SKM-1 (cell line): Measurements from ENCODE around the gene DCUN1D3.

Source experiments
- DNase-seq: peaks from one replicate; lab custom pipeline; 2025; ENCODE audit not compliant: unreplicated experiment; lab: John Stamatoyannopoulos, UW

DCUN1D3 gene

DNA sequence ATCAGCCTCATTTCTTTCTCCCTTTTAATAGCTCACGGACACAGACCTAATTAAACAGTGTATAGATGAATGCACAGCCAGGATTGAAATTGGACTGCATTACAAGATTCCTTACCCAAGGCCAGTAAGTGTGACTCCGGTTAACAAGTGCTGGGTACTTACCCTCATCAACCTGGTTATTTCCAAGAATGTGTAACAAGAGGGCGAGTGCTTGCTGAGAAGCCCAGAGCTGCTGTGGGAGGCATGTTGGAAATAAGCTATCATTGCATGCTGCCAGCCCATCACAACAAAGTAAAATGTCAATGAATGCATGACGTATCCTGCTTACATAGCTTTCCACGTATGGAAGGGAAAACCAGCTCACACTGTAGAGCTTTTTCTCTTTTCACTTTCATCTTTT is 19.9 kb upstream of the DCUN1D3 start:
- DNase-seq, result no peak

DNA sequence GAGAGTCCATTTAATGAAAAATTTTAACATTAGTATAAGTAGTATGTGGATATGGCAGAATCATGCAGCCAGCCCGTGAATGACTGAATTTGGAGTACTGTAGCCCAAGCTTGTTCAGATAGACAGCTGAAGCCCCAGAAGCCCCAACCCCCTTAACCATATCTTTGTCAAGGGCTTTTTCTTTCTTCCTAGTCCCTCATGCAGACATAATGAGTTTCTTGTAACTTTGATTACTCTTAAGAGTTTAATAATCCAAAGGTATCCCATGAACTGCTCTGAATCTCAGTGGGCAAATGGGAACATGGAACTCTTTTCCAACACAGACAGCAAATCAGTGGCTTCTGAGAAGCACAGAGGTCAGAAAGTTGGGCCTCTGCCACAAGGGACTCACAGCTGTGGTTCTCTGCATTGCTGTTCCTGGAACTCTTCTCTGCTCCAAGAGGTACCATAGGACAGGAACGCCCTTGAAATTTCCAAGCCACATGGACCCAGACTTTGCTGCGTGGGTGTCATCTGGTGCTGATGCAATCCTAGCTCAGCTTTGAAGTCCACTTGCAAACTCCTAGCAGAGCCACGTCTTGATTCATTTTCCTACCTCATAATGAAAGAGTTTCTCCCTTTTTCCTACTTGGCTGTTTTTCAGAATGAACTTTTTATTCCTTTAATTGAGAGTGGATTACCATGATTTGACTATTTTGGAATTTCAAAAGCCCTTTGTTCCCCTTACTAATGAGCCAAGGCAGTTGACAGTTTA is 18.5 kb upstream of the DCUN1D3 start:
- DNase-seq, result no peak

DNA sequence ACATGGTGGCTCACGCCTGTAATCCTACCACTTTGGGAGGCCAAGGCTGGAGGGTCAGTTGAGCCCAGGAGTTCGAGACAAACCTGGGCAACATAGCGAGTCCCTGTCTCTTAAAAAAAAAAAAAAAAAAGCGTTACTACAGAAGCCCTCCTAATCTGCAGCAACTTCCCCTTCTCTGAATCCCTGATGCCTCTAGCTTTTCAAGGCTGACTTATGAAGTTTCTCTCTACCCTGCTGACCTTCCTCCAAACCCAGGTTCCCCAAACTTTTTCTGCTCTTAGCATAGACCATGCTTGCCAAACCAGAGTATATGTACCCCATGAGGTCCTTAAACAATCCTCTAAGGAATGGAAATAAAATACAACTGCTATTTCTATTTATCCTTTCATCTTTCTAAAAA is 16.8 kb upstream of the DCUN1D3 start:
- DNase-seq, result peak; percentile 75

DNA sequence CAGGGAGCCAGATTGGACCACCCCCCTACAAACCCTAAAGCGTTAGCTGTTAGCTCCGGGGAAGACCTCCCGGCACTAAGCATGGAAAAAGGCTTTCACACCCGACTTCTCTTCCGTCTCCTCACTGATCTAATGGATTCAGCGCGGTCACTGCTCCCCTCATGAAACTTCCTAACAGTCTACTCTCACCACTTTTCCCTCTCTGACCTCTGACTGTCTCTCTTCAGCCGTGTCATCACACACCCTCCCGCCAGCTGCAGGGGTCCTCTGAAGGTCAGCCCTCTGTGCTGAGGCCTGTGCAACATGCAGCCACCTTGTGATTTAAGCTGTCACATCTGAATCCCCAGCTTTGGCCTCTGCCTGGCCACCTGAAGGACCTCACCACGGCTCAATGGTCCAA is 16.1 kb upstream of the DCUN1D3 start:
- no peak for DNase-seq

DNA sequence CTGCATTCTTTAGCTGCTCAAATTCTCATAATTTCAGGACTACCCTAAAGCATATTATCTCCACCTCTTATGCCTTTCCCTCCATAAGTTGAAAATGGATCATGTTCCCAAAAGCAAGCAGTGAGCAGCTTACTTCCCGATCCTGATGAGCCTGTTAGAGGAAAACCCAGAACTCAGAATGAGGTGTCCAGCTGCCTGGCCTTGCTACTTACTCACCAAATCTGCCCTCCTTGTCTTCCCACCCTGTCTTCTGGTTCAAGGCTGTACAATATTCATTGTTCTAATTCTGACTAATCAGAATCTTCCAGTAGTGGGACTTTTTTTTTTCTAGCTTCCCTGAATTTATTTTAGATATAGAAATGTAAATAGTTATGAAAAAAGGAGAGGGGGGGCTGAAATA is 11.2 kb upstream of the DCUN1D3 start:
- DNase-seq, result no peak

DNA sequence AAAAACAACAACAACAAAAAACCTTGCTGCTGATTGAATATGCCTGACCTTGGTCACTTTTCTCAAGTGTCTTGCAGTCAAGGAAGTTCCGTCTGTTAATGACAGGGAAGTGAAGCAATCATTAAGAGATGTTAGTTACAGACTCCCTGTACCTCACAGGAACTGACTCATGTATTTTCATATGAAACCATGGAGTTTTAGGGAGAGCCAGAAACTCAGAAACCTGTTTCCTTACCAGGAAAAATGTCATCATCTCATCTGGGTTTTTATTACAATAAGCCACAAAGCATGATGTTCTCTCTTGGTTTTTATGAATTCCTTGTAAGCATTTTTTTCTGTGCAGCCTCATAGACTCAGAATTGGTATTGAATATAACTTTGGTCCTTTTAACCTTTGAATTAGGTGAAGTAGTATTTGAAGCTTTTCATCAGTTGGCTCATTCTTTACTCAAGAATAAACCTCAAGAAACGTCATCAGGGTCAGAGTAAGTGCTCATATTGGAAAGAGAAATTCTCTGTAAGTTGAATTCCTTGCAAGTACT is 10.7 kb upstream of the DCUN1D3 start:
- DNase-seq, result peak; percentile 84

DNA sequence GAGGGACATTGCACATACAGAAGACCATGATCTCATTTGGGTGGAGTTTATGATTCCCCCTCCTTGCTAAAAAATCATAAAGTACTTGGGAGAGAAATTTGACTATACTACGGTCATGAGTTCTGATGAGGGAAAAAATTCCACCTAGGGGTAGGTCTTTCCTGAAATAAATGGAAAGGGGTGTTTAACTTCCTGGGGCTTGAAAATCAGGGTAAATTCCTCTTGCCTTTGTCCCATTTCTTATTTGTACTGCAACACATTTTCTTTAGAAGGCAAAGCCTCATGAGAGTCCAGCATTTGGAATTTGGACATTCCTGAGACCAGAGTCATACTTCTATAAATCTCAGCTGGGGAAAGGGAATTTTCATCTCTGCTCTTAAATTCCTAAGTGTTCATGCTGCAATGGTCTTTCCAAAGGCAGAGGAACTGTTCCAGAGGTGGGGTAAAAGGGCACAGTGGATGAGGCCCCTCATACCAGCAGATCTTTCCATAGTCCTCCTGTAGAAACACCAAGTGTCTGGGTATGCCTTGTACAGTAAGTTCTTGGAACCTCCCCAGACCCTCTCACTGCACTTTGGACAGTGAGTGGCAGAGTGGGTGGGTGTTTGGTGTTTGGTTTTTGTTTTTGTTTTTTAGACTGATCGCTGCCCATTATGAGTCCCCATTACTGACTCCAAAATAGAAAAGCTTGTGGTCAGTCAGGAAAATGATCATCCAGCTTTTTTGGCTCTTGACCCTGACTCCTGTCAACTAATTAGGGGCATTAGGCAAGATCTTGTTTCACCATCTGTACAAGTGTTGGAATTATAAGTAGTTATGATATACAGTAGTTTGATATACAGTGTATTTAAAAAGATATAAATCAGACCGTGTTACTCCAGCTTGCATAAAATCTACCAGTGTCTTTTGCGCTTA is 6.4 kb upstream of the DCUN1D3 start:
- DNase-seq, result no peak

DNA sequence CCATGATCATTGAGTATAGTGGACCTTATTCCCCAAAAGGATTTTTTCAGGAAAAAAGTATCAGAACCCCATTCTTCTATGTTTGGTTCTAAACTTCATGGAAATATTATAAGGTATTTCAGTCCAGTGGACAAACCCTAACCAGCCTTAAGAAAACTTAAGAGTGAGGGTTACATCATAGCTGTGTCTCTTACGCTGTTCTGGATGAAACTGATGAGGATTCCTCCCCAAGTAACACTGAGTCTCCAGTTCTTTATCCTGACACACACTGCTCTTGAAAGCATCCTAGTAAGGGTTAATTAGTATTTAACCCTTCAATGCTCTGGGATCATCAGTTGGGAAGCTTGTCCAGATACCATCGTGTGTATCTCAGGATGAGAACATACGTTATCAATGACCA is 5.4 kb upstream of the DCUN1D3 start:
- DNase-seq, result no peak

DNA sequence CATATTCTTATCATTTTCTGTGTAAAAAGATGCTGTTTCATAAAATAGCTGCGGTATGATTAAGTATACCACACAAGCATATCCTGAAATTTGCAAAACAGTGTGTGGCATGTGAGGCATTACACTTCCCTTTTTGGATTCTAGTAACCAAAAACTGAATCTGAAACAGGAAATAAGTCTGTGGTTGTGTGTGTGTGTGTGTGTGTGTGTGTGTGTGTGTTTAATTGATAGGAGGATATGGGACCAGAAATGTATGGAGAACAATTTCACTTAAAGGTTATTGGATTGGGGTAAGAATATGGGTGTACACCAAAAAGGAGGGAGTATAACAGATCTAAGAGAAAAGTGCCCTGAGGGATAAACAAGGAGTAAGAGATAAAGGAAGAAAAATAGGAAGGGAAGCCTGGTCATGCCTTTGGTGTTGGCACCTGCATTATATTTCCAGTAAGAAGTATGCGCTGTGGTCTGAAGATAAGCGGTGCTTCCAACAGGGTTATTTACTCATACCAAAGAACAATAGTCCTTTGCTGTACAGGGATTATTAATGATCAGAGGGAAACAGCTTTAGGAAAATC is 4.4 kb upstream of the DCUN1D3 start:
- DNase-seq, result peak; percentile 73

DNA sequence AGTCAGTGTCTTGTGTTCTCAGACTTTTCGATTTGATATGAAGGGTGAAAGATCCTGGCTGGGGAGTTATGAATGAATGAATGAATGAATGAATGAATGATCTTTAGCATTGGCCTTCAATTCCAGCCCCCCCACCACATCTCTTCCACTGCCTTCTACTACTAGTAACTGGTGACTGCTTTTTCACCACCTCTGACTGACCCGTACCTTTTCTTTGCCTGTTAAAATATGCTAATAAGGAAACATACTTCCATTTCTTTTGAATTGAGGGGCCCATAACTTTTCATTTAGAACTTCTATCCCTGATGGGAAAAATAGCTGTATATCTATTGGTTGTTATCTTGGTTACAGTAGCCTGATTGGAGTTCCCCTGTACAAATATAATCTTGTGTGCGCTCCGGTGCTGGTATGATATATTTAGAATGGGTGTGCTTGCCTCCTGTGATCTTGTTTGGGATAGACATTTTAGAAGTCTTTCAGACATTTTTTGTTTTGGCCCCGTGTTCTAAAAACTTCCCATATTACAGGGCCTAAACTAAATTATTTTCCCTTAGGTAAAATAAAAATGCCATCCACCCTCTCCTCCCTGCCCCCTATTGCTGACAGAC is 3.8 kb upstream of the DCUN1D3 start:
- no peak for DNase-seq

DNA sequence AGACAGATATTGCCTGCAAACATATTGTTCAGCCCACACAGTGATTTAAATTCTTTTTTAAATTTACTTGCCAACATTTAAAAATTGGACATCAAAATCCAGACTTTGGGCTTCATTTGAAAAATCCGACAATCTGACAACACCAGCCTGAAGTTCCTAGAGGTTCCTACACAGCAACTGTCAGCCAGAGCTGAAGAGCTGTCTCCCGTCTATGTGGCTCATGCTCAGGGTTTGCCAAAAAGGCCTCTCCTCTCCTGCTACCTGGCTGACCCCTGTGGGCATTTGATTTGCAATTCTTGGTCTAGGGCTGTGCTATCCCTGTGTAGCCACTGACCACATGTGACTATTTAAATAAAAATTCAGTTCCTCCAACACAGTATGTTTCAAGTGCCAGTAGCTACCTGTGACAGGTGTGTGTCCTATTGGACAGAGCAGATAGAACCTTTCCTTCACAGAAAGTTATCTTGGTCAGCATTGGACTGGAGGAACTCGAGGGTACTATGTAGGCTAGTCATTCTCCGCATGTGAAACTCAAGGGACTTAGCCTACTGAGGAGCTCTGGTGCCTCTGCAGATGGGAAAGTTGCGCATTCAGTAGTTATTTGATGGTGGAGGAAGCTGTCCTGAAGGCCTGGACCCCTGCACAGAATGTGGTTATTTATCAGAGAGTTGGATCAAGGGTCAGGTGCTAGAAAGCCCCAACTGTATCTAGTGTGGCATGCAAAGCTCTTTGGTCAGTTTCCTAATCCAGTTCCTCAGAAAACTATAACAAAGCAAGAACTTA is 3.1 kb upstream of the DCUN1D3 start:
- no peak for DNase-seq

DNA sequence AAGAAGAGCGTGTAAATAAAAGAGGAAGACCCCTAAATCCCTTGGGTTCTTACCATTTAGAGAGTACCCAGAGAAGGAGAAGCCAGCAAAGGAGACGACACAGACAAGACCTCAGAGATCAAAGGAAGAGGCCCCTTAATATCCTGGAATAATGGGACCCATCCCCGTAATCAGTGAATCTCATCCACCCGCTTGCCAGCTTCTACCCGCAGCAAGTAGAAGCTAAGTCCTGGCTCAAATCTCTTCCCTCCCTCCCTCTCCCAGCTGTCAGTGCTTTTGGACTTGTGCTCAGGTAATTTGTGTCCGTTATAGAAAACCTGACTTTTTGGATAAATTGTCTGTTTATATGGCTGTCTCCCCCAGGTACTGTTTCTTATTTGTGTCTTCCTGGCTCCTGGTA is 2.3 kb upstream of the DCUN1D3 start:
- DNase-seq, result no peak

DNA sequence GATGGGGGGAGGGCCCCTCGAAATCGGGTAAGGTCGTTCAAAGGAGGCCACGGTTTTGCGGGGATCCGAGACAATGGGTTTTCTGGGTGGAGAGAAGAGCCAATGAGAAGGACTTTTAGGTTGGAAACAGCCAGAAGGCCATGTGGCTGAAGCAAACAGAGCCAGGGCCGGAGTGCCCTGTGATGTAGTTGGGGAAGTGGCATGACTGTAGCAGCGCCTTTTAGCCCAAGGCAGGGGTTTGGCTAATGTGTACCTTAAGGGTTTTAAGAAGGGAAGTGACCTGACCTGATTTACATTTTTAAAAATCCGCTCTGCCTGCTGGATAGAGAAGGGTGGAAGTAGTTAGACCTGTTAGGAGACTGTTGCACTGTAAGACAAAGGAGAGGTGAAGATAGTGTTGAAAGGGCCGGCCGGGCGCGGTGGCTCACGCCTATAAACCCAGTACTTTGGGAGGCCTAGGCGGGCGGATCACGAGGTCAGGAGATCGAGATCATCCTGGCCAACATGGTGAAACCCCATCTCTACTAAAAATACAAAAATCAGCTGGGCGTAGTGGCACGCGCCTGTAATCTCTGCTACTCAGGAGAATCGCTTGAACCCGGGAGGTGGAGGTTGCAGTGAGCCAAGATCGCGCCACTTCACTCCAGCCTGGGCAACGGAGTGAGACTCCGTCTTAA is 1.4 kb upstream of the DCUN1D3 start:
- peak; percentile 33 for DNase-seq

DNA sequence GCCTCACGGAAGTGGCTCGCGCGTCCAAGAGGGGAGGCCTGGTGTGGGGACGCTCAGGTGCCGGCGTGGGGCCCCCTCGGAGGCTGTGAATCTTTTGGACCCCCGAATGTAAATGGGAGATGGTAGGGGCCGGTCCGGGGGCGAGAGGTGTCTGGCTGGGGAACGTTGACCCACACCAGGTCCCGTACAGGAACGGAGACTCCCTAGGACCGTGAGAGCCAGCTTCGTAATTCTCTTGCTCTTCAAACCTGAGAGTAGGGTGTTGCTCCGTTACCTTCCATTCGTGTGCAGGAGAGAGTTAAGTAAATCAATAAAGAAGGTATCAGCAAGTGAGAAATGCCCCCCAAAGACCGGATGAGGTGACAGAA is 894 bp upstream of the DCUN1D3 start:
- DNase-seq, result no peak

DNA sequence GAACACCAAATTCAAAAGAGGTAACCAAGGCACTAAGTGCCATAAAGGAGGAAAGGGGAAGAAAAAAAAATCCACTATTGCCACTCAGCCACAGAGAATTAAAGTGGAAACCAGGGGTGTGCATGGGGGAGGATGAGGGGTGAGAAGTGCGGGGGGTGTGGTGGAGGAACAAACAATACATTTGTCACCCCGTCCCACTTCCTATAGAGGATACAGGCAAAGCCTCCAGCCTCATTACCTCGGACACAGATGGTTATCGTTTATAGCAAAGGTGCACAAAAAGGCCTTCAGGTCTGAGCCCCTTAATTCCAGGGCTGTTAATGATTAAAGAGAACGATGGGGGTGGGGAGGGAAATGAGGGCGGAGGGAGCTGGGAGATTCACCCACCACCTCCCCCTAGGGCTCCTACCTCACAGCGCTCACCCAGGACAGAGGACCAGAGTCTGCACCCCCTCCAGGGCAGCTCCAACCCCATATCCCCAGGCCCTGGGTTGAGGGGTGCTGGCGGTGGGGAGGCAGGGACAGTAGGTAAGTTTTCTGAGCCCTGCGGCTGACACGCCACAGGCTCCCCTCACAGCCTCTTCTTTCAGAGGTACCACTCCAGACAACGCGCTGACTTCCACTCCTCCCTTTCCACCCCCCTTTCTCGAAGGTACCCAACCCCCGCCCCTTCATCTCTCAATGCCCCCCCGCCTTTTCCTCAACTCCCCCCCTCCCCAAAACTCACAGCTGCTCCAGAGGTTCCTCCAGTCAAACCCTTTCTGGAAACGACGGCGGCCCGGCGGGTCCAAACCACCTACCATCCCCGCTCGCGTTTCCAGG is 470 bp downstream of the DCUN1D3 start:
- no peak for DNase-seq

DNA sequence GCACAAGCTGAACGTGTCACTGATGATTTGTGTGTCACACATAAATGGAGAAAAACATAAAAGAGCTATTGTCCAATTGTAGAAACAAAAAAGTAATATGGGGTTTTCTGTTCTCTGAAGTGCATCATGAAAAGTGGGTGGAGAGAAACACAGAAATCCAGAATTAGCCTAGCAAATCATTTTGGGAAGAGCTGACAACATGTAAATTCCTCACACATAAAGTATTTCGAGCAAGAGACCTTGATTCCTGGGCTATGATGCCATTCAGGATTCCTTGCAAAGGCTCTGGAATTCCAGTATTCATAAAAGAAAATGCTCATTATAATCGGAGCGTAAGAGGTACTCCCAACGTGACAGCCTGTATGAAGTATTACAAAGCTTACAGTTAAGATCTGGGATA is 1.1 kb downstream of the DCUN1D3 start:
- no peak for DNase-seq

DNA sequence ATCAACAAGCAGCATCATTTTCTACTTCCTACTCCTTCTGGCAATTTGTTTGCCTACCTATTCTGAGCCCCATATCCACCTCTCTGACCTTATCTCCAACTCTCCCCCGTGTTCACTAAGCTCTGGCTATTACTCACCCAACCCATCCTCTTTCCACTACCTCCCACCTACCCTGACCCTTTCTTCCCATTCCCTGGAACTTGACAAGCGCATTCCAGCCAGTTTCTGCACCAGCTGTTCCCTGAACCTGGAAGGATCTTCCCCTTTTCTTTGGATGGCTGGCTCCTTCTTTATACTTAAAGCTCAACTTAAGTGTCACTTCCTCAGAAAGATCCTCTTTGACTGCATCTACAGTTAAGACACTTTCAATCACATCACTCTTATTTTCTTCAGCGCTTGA is 2.2 kb downstream of the DCUN1D3 start:
- no peak for DNase-seq

DNA sequence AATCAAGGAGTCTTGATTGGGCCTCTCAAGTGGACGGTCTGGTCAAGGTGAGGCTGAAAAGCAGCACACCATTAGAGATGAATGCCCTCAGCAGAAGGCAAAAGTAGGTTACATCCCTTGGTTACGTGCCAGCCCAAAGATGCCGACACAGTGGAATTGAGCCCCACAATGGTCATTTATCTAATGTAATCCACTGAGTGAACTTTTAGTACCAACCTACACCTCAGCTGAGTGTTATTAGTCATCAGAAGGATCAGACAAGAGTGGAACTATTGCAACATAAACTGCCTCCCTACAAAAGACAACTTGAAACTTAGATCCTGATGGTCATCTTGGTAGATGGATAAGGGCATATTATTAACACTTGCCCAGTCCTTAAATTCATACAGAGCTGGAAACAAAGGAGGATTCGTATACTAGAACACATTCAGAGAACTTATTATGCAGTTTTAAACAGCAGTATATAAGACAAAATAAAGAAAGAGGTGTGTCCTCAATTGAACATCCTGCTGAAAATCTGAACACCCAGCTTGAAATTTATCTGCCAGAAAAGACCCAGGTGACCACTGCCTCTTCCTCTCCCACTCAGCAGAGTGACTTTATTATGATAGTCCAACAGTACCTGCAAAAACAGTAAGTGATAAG is 2.8 kb downstream of the DCUN1D3 start:
- no peak for DNase-seq

DNA sequence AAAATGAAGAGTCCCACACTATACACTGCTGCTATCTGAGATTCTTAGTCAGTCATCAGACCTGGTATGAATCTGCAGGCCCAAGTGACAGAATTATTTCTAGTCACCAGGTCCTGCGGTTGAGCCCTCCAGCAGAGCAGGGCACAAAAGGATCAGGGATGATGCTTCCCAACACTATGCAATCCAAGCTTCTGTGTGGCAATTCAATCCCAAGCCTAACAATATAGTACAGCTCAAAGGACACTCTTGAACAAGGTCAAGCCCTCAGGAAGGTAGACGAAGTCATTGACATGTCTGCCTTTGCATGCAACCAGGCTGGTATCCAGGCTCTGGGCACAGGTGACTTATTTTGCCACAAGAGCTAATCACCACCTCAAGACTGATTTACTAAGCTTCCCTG is 5.8 kb downstream of the DCUN1D3 start:
- no peak for DNase-seq
